ENCODE results near the gene TMEM51.
"Not testable (repeated sequence)": the region's sequence is repeated elsewhere in the genome, so short reads cannot be mapped to it uniquely, and the experiment has no call there.

The TMEM51 gene

GRCh38 chr1:15173863-15174614 is 20.5 kb downstream of the TMEM51 start:
- Histone ChIP-seq H4K20me1 (ENCODE audit: low read depth, low read length) (no peaks in the 10 kb centered on the region), H3K9ac (ENCODE audit: low read length) (no peak overlapping the region), H3K79me2 (ENCODE audit: insufficient read depth, low read length) (no peaks in the 10 kb centered on the region), H3K4me2 (ENCODE audit: low read depth, low read length, poor library complexity, severe bottlenecking) (no peak overlapping the region), H3K27ac (ENCODE audit: low read depth, low read length) (no peak overlapping the region), H3K27me3 (ENCODE audit: low read length) (no peaks in the 10 kb centered on the region), H3K4me3 (ENCODE audit: insufficient read depth, low read length, poor library complexity, severe bottlenecking) (no peak overlapping the region), H3K9me3 (ENCODE audit: insufficient read depth, low read length) (no peaks in the 10 kb centered on the region), H3K36me3 (ENCODE audit: low read length) (no peaks in the 10 kb centered on the region), H2AFZ (ENCODE audit: low read depth, low read length, severe bottlenecking) (no peak overlapping the region), H3K9me2 (replicated peaks; ENCODE audit: insufficient read depth, low read length) (no peaks in the 10 kb centered on the region), H3F3A (ENCODE audit: insufficient read depth) (no peaks in the 10 kb centered on the region)
- TF ChIP-seq EZH2phosphoT487 (conservative IDR thresholded peaks at IDR 0.05; ENCODE audit: low read length) (no peak), CTCF (IDR thresholded peaks at IDR 0.05; ENCODE audit: insufficient read depth, low read length, poor library complexity, severe bottlenecking) (no peak)

- no peak overlapping the region for H3K9ac ChIP-seq (ENCODE audit: low read length)
- no peaks in the 10 kb centered on the region for H4K20me1 ChIP-seq (ENCODE audit: low read depth, low read length)
- TF ChIP-seq EZH2phosphoT487 (conservative IDR thresholded peaks at IDR 0.05; ENCODE audit: low read length) (no peak), CTCF (IDR thresholded peaks at IDR 0.05; ENCODE audit: insufficient read depth, low read length, poor library complexity, severe bottlenecking) (no peak)
- no peak overlapping the region for H3K4me3 ChIP-seq (ENCODE audit: insufficient read depth, low read length, poor library complexity, severe bottlenecking)
- no peaks in the 10 kb centered on the region for H3F3A ChIP-seq (ENCODE audit: insufficient read depth)
- no peaks in the 10 kb centered on the region for H3K9me2 ChIP-seq (replicated peaks; ENCODE audit: insufficient read depth, low read length)
- no peak overlapping the region for H2AFZ ChIP-seq (ENCODE audit: low read depth, low read length, severe bottlenecking)
- H3K79me2 ChIP-seq (ENCODE audit: insufficient read depth, low read length), result no peaks in the 10 kb centered on the region
- no peaks in the 10 kb centered on the region for H3K9me3 ChIP-seq (ENCODE audit: insufficient read depth, low read length)
- no peaks in the 10 kb centered on the region for H3K36me3 ChIP-seq (ENCODE audit: low read length)
- H3K27me3 ChIP-seq (ENCODE audit: low read length), result no peaks in the 10 kb centered on the region
- no peak overlapping the region for H3K4me2 ChIP-seq (ENCODE audit: low read depth, low read length, poor library complexity, severe bottlenecking)
- no peak overlapping the region for H3K27ac ChIP-seq (ENCODE audit: low read depth, low read length)
Observed at GRCh38 chr1:15174615-15174983, 21.1 kb downstream of the TMEM51 start.

GRCh38 chr1:15175324-15176094 is 22.0 kb downstream of the TMEM51 start:
- not testable (repeated sequence) for H3K4me2 ChIP-seq (ENCODE audit: low read depth, low read length, poor library complexity, severe bottlenecking); H3K9me3 ChIP-seq (ENCODE audit: insufficient read depth, low read length); H3K27me3 ChIP-seq (ENCODE audit: low read length); H4K20me1 ChIP-seq (ENCODE audit: low read depth, low read length); H3K36me3 ChIP-seq (ENCODE audit: low read length); H3K4me3 ChIP-seq (ENCODE audit: insufficient read depth, low read length, poor library complexity, severe bottlenecking); H3K9me2 ChIP-seq (replicated peaks; ENCODE audit: insufficient read depth, low read length); H3K9ac ChIP-seq (ENCODE audit: low read length); H3K27ac ChIP-seq (ENCODE audit: low read depth, low read length); H3K79me2 ChIP-seq (ENCODE audit: insufficient read depth, low read length); H3F3A ChIP-seq (ENCODE audit: insufficient read depth); H2AFZ ChIP-seq (ENCODE audit: low read depth, low read length, severe bottlenecking)

GRCh38 chr1:15176120-15176519 is 22.6 kb downstream of the TMEM51 start:
- H3K27ac ChIP-seq (ENCODE audit: low read depth, low read length), result no peak overlapping the region
- TF ChIP-seq CTCF (IDR thresholded peaks at IDR 0.05; ENCODE audit: insufficient read depth, low read length, poor library complexity, severe bottlenecking) (no peak), EZH2phosphoT487 (conservative IDR thresholded peaks at IDR 0.05; ENCODE audit: low read length) (no peak)
- H3F3A ChIP-seq (ENCODE audit: insufficient read depth), result no peaks in the 10 kb centered on the region
- no peaks in the 10 kb centered on the region for H4K20me1 ChIP-seq (ENCODE audit: low read depth, low read length)
- H3K36me3 ChIP-seq (ENCODE audit: low read length), result no peaks in the 10 kb centered on the region
- no peak overlapping the region for H2AFZ ChIP-seq (ENCODE audit: low read depth, low read length, severe bottlenecking)
- H3K9ac ChIP-seq (ENCODE audit: low read length), result no peak overlapping the region
- H3K79me2 ChIP-seq (ENCODE audit: insufficient read depth, low read length), result no peaks in the 10 kb centered on the region
- no peaks in the 10 kb centered on the region for H3K9me3 ChIP-seq (ENCODE audit: insufficient read depth, low read length)
- H3K27me3 ChIP-seq (ENCODE audit: low read length), result no peaks in the 10 kb centered on the region
- H3K4me3 ChIP-seq (ENCODE audit: insufficient read depth, low read length, poor library complexity, severe bottlenecking), result no peak overlapping the region
- no peak overlapping the region for H3K4me2 ChIP-seq (ENCODE audit: low read depth, low read length, poor library complexity, severe bottlenecking)
- no peaks in the 10 kb centered on the region for H3K9me2 ChIP-seq (replicated peaks; ENCODE audit: insufficient read depth, low read length)
